A549 treated with ZK216348 at 1 μM for 4 hours (cell line): ENCODE data around the gene SPDYC. TPM values are rescaled to one million over a fixed set of nuclear protein-coding genes. Genes with fewer than 3 reads are reported as not detected.

Experiments
- total RNA-seq: library from RNA; stranded (reverse); fragments of 200-300 nt; extraction: Qiagen RNA extraction; gene quantifications from 5 replicates; pipeline ENCODE4 v1.2.3, GENCODE V29; 2022; ENCODE audit warnings: low read depth

Gene SPDYC, protein sequence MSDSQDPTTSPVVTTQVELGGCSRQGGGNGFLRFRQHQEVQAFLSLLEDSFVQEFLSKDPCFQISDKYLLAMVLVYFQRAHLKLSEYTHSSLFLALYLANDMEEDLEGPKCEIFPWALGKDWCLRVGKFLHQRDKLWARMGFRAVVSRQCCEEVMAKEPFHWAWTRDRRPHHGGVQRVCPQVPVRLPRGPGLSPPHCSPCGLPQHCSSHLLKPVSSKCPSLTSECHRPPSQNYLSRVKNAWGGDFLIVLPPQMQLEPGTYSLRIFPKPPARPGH
- total RNA-seq = not detected in 5 replicates

DNA sequence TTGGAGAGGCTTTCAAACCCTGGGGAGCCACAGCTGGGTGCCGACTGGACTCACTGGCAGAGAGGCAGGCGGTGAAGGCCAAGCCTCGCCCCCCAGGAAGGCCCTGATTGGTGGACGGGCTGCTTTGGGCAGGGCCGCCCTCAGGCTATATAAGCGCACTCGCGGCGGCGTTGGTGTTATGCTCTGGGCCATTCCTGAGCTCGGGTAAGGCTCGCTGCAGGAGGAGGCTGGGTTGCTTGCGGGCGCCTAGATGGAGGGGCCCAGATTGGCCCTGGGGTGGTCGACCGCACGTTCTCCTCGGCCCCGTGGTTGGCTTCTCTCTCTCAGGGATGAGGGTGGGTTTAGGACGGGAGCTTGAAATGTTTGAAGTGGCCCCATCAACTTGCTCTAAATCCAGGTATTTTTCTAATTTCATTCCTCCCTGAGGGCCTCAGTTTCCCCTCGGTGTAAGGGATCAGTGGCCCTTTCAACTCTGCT, at the start of gene SPDYC:
Gene SPDYC, plus strand, starts transcription at position 176 of the 477 bp plus-strand sequence. CDS start 1,125 bp downstream, outside the sequence.

DNA sequence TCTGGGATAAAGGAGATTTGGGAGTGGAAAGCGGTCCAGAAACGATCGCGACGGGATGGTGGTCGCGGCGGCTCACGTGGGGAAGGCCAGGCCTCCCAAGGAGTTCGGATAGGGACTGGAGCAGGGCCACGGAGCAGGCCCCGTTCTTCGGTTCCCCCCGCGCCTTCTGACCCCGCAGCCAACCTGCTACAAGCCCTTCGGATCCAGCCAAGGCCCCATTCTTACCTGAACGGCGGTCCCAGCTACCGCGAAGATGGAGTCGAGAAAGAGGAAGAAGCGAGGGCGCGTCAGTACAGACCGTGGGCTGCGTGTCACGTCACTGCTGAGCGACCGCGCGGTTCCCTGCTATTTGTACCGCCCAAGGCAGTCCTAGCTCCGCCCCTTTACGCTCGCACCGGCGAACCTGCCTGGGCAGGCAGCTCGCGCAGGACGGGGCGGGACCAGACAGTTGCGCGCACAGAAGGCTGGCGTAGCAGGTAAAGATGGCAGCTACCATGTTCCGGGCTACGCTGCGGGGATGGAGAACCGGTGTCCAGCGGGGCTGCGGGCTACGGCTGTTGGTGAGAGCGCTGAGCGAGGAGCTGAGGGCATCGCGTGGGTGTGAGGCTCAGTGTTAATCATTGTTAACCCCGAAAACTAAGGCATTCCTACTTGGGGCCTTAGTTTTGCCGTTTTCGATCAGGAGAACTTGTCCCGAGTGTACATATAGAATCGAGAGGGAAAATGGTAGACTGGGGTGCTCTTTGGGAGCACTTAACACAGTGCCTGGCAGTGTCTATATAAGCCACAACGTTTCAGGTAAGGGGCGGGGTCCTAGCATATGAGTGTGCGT, 48.0 kb upstream of the SPDYC start, which contains the start of the genes FAU and MRPL49:
Gene FAU, minus strand, starts transcription at position 270 of the 832 bp plus-strand sequence. CDS start 321 bp downstream, outside the sequence.
Gene MRPL49, plus strand, starts transcription at position 457 of the 832 bp plus-strand sequence. Its CDS starts 26 bp downstream, at position 483.

DNA sequence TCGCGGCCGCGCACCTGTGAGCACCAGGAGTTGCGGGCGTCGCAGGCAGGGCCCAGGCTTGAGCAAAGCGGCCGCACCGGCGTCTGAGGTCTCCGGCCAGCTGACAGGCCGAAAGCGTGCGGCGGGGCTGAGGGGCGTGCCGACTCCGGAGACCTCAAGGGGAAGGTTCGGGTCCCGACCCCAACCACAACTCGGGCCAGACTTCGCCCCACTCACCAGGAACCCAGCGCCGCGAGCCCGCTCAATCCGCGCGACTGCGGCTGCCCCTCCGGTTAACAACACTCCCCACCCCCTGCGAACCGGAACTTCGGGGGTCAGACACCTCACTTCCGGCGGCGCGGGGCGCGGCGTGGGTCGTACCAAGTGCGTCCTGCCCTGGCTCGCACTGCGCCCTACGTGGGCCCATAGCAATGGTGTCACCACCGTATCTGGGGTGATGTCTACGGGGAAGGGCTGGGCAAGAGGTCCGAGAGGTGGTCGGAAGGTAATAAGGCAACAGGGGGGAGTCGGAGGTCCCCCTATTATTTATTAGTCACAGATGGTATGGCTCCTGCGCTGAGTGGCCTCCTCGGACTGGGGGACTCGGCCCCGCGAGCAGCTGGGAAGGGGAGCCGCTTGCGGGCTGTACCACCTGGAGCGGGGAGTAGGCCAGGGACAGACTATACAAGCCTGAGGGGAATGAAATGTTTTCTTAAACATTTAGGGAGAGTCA, 35.6 kb upstream of the SPDYC start, which contains the start of gene SYVN1:
Gene SYVN1, minus strand, starts transcription at position 280 of the 712 bp plus-strand sequence. CDS start 918 bp downstream, outside the sequence.

DNA sequence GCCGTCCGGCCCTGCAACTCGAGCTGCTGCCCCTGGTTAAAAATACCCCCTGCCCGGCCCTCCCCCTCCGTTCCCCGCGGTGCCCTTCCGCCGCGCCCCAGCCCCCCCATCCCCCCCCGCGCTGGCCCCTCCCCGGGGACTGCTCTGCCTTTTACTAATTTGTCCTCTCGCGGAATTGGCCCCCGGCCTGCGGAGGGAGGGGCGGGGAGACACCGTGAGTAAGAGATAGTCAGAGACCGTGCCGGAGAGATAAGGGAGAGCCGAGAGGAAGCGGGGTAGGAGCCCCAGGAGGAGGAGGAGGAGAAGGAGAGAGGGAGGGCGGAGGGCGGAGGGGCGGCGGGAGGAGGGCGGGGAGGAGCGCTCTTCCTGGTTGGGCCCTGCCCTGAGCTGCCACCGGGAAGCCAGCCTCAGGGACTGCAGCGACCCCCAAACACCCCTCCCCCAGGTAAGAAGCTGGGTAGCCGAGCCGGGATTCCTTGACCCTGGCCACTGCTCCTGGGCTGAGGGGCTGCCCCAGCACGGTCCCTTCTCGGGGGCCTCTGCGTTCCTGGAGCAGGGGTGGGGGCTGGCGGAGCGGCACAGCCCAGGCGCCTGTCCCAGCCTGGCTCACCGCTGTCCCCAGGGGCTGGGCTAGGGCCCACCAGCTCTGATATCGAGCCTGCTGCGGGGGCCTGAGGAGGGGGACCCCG, 11.7 kb downstream of the SPDYC start, which contains the start of gene CAPN1:
Gene CAPN1, plus strand, starts transcription at position 360 of the 689 bp plus-strand sequence. CDS start 774 bp downstream, outside the sequence.

Other genes with a start within 250 kb of the SPDYC start
- gene PPP2R5B, start 245.5 kb upstream of the SPDYC start, total RNA-seq = 2.7 to 6.1 TPM (median 4.4 TPM) in 5 replicates
- not detected in 5 replicates for gene GPHA2, start 234.3 kb upstream of the SPDYC start, total RNA-seq
- not detected in 5 replicates for gene MAJIN, start 198.1 kb upstream of the SPDYC start, total RNA-seq
- gene BATF2, start 173.3 kb upstream of the SPDYC start, total RNA-seq = 0.54 to 0.98 TPM (median 0.74 TPM) in 5 replicates
- 167 to 190 TPM (median 185 TPM) in 5 replicates for gene ARL2, start 156.1 kb upstream of the SPDYC start, total RNA-seq
- 21.9 to 25.1 TPM (median 22.4 TPM) in 5 replicates for gene SNX15, start 142.8 kb upstream of the SPDYC start, total RNA-seq
- 27.0 to 62.7 TPM (median 56.1 TPM) in 5 replicates for gene SAC3D1, start 129.0 kb upstream of the SPDYC start, total RNA-seq
- gene NAALADL1, start 111.7 kb upstream of the SPDYC start, total RNA-seq = not detected in 5 replicates
- gene CDCA5, start 86.2 kb upstream of the SPDYC start, total RNA-seq = 53.2 to 69.3 TPM (median 67.2 TPM) in 5 replicates
- 29.6 to 35.3 TPM (median 30.6 TPM) in 5 replicates for gene ZFPL1, start 86.0 kb upstream of the SPDYC start, total RNA-seq
- 49.7 to 55.7 TPM (median 55.4 TPM) in 5 replicates for gene VPS51, start 74.0 kb upstream of the SPDYC start, total RNA-seq
- 3.7 to 10.9 TPM (median 5.7 TPM) in 5 replicates for gene TM7SF2, start 58.4 kb upstream of the SPDYC start, total RNA-seq
- 11.5 to 24.2 TPM (median 22.7 TPM) in 5 replicates for gene ZNHIT2, start 52.5 kb upstream of the SPDYC start, total RNA-seq
- gene FAU, start 48.1 kb upstream of the SPDYC start, total RNA-seq = 660 to 1,037 TPM (median 959 TPM) in 5 replicates
- 56.2 to 79.8 TPM (median 71.3 TPM) in 5 replicates for gene MRPL49, start 47.9 kb upstream of the SPDYC start, total RNA-seq
- 24.2 to 45.2 TPM (median 43.1 TPM) in 5 replicates for gene SYVN1, start 35.7 kb upstream of the SPDYC start, total RNA-seq
- 75.9 to 131 TPM (median 115 TPM) in 5 replicates for gene CAPN1, start 11.7 kb downstream of the SPDYC start, total RNA-seq
- gene POLA2, start 91.7 kb downstream of the SPDYC start, total RNA-seq = 13.8 to 24.5 TPM (median 18.0 TPM) in 5 replicates
- gene CDC42EP2, start 144.6 kb downstream of the SPDYC start, total RNA-seq = 13.7 to 22.4 TPM (median 14.9 TPM) in 5 replicates
- 39.2 to 48.6 TPM (median 42.1 TPM) in 5 replicates for gene DPF2, start 163.6 kb downstream of the SPDYC start, total RNA-seq
- gene TIGD3, start 184.5 kb downstream of the SPDYC start, total RNA-seq = 0.39 to 1.2 TPM (median 1.1 TPM) in 5 replicates
- 10.4 to 16.8 TPM (median 13.0 TPM) in 5 replicates for gene SLC25A45, start 212.4 kb downstream of the SPDYC start, total RNA-seq
- gene FRMD8, start 216.4 kb downstream of the SPDYC start, total RNA-seq = 29.3 to 69.2 TPM (median 58.5 TPM) in 5 replicates